HG02884 (cell line): ENCODE results near the gene THSD4.

Experiments
- ATAC-seq: cut with Tn5 transposase; IDR thresholded peaks from one replicate; pipeline ENCODE4 v1.9.1; 2021; ENCODE audit warnings: mild to moderate bottlenecking, moderate library complexity; ENCODE audit not compliant: unreplicated experiment

THSD4 gene

DNA sequence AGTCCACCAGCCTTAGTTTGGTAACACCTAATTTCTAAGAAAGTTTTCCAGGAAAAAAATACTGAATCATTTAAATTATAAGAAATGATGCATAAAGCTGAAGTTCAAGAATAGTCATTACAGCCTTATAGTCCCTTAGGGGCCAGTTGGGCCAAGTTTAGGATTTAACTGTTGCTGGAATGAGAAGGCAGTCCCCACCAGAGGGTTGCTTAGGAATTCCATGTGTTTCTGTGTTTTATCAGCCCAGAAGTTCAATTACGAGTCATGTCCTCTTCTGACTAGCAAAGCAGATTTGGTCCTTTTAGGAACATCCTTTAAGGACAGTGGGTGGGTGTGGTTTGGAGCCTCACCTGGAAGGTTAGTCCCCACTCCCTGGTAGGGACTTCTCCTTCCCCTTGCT lies 638.1 kb downstream of the THSD4 start:
- ATAC-seq, result no peak

DNA sequence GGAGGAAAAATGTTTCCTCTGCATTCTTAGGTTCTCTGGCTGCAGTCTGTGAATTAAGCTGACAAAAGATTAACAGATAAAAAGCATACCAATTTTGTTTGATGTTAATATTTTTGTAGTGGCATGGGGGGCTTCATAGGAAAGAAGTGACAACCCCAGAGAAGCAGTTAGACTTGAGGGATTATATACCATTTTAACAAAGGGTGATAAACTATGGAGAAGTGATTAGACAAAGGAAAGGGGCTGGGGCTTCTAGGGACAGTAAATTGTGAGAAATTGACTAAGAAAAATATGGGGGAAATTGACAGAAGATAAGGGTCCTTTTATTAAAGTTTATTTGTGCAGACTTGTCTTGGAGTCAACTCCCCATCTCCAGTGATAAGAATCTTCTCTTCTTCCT lies 639.4 kb downstream of the THSD4 start:
- ATAC-seq, result no peak

DNA sequence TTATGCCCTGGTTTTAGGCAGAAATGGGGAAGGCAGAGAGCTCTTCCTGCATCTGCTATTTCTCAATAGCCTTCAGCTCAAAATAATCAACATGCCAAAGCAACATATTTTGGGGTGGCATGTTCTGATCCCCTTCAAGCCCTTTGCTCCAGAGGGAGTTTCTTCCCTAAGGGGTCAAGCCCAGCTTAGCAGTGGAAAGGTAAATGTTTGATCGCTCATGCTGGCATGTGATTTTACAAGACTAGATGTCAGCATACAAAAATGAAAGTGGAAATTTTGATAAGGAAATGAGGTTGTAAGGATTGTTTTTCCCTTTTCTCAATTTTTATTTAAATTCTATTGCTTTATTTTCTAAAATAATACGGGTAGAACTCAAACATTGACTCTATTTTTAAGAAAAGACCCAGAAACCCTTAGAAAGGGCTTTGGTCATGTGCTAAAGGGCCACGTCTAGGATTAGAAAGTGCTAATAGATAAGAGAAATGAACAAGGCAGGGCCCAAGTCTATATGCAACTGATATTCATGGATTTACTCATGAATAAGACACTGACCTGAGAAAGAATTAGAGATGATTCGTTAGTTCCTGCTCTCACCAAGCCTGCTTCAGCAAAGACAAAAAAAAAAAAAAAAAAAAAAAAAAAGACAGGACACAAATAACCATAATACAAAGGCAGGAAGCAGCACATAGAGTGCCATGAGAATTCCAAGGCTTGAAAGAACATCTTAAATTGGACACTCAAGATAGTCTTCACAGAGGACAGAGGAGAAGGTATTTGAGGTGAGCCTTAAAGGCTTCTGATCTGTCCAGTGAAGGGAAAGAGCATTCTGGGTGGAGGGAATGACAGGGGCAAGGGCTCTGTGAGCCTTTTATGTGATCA lies 640.1 kb downstream of the THSD4 start:
- ATAC-seq, result no peak

DNA sequence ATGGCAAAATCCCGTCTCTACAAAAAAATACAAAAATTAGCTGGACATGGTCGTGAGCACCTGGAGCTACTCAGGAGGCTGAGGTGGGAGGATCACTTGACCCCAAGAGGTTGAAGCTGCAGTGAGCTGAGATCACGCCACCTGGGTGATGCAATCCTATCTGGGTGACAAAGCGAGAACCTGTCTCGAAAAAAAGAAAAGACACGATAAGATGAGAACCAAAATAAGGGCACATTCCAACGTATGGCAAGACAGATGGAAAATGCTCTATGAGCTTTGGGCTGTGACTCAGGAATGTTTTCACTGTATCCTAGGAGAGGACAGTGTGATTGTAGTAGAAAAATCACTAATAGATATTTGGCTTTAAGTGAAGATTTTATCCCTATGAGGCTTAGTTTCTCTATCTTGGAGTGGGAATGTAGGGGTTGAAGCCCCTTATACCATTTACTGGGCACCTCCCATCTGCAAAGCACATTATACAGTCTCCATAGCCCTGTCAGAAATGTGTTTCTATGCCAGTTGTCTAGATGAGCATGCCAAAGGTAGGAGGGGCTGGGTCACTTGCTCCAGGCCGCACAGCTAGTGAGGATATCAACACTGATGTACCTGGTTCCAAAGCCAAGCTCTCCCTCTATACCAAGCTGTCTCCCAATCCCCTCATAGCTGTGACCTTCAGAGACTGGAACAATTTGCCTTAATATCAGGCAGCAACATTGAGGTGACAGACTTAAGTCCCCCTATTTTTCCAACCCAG lies 641.5 kb downstream of the THSD4 start:
- no peak for ATAC-seq

DNA sequence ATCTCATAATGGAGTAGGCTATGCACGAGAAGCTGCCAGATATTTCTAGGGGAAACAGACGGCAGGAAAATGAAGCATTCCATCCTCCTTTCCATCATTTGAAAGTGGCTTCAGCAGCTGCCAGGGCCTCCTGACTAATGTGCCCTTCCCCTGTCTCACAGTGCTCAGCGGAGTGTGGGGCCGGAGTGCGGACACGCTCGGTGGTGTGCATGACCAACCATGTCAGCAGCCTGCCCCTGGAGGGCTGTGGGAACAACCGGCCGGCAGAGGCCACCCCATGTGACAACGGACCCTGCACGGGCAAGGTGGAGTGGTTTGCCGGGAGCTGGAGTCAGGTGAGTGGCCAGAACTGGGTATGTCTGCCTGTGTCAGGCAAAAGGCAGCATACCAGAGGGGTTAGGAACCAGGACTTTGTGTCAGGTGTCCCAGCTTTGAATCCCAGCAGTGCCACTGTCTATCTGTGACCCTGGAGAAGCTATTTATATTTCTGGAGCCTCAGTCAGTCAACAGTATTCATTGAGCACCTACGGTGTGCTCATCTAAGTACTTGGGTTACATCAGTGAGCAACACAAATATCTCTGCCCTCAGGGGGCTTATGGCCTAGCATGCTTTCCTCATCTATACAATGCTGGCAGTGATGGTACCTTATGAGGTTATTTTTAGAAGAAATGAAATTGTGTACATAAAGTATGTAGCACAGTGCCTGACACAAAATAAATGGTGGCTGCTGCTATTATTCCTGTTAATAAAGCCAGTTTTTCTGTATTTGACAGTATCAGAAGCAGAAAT lies 642.7 kb downstream of the THSD4 start:
- ATAC-seq, result no peak

DNA sequence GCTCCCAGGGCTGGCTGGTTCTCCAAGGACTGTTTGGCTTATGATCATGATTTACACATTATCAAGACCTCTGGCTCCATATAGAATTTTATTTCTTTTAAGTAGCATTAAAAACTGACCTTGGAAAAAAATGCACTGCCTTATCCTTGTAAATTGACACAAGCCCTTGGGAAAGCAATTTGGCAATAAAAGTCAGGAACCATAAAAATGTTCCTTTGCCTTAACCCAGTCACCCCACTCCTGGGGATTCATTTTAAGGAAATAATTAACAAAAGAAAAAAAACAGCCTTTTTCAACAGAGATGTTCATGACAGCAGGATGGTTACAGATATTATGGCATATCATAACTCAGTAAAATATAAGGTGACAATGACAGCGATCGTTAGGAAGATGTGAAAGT lies 643.4 kb downstream of the THSD4 start:
- ATAC-seq, result no peak

DNA sequence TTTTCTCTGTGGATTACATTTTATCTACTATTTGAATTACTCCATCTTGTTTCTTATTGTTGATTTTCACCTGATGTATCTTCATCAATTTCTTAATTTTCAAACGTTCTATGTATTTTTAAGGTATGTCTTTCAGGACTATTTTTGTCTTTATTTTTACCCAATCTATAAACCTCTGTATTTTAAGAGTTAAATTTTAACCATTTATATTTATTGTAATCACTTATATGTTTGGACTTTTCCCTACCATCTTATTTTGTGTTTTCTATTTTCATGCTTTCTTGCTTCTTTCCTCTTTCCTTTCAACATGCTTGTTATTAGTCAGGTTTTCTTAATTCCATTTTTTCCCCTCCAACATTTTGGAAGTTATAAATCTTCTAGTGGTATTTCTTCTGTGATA lies 645.6 kb downstream of the THSD4 start:
- no peak for ATAC-seq

DNA sequence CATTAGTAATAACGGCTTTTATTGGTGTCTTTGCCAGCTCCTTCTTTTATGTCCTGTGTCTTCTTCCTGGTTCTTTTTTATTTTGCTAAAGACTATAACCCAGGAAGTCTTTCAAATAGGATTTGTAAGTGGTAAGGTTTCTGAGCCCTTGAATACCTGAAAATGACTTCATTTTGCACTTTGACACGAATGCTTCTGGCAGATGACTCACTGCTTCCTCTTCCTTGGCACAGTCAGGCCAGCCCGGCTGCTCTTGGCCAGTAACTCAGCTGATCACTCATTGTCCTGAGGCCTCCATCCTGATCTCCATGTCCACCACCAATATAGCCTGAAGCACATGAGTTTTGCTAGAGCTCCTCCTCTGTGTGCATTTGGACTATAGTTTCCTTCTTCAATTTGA lies 646.4 kb downstream of the THSD4 start:
- ATAC-seq, result no peak

DNA sequence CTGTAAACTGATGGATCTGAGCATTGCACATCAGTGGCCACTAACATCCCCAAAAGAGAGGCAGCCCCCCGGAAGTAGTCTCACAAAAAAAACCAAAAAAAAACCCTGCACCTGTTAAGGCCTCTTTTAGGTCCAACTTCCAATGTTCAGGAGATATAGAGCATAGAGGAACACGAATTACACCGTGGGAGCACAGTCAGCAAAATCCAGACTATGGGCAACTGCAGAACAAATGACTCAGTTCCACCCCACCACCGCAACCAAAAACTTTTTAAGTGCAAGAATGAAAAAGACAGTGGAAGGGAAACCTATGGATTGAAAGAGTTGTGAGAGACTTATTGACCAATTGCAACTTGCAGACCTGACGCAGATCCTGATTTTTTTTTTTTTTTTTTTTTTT lies 652.9 kb downstream of the THSD4 start:
- no peak for ATAC-seq

DNA sequence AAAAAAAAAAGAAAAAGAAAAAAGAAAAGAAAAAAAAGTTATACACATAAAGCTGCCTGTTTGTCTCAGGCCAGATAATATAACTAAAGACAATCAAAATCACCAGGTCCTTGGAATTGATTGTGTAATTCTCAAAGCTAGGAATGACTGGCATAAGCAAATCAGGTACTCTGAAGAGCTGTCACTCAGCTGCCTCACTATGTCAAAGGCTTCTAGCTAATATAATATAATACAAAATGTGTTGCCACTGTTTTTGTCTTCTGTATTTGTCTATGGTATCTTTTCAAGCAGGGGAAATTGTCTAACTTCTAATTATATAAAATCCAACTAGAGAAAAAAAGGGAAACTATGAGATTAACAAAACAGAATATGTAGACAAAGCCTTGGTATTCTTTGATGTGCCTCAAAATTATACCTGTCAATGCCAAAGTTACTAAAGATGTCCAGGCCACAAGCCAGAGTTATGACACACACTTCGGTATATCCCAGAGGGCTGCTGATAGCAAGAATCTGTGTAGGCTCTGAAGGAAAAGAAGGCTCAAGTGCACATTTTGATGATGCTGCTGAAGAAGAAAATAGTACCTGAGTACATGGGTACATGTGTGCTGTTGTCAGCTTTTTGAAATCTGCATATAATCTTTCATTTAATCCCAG lies 658.1 kb downstream of the THSD4 start:
- ATAC-seq, result no peak

DNA sequence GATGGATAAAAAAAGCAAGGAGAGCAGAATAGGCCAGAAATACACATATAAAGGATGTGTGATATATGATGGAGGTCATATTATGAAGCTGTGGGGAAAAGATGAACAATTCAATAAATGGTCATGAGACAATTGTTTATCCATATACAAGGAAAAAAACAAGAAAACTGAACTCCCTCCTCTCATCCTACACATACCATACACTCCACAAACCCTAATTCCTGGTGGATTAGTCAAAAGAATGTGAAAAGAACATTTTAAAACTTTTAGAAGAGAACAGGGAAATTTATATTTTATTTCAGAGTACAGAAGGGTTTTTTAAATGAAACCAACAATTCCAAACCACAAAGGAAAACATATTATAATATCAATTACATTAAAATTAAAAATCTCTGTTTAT lies 660.6 kb downstream of the THSD4 start:
- no peak for ATAC-seq

DNA sequence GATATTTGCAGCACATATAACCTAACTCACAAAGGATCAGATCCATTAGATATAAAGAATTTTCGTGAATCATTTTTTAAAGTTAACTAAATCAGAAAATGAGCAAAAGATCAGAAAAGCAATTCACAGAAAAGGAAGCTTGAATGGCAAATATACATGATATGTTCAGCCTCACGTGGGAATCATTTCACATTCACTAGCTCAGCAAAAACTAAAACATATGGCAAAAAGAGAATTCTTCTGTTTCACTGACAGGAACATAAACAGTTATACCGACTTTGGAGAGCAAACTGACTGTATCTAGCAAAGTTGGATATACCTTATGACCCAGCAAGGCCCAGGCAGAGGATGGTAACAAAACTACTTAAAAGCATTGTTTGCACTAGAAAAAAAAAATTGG lies 661.0 kb downstream of the THSD4 start:
- no peak for ATAC-seq

DNA sequence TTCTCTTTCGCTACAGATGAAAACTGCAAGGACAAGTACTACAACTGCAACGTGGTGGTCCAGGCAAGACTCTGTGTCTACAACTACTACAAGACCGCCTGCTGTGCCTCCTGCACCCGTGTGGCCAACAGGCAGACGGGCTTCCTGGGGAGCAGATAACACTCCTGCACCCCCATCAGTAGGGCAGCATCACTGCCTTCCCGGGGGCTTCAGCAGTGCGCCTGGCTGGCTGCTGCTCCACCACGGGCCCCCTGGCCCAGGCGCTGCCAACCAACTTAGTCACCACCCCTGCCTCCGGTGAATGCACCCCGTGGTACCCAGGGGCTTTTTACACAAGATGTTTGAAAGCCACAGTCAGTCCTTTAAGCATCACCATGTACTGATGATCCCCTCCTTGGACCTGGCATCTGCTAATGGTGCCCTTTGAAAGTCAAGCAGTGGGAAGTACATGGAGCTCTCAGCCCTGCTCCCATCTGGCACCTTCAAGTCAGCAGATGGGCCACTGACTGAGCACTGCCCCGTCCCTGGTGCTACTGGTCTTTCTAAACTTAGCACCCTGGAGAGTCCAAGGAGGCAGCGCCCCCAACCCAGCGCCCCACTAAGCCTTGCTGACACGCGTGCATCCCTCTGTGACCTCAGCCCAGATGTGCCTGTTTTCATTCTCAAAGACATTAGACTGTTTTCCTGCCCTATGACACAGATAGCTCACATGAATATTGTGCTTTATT lies 662.1 kb downstream of the THSD4 start:
- no peak for ATAC-seq

DNA sequence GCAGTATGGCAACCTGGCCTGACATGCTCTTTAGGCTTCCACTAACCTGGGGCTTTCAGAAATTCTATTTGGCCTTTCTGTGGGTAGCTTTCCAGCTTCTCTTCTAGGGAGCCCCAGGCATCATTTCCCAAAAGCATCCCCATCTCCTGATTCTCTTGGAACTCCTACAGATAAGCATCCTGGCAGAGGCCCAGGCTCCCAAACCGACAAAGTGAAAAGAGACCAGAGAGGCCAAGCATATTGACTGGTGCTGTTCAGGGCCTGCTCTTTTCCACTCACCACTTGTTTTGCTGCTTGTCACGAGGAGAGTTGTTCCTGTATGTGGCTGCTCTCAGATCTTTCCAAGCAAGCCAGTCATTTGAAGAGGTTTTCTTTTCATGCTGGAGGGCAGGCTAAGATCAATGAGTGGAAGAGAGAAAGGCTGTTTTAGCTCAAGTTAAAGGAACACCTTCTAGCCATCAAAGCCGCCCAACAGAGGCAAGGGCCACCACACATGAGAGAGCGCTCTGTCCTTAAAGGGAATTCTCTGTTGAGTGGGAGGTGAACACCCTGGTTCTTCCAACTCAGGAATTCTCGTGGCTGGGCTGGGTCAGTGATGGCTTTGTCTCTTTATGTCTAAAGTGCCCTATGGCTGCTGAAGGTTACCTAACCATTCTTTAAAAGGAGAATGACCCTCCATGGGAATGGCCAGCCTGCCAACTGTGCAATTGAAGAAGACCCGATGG lies 664.0 kb downstream of the THSD4 start:
- no peak for ATAC-seq

DNA sequence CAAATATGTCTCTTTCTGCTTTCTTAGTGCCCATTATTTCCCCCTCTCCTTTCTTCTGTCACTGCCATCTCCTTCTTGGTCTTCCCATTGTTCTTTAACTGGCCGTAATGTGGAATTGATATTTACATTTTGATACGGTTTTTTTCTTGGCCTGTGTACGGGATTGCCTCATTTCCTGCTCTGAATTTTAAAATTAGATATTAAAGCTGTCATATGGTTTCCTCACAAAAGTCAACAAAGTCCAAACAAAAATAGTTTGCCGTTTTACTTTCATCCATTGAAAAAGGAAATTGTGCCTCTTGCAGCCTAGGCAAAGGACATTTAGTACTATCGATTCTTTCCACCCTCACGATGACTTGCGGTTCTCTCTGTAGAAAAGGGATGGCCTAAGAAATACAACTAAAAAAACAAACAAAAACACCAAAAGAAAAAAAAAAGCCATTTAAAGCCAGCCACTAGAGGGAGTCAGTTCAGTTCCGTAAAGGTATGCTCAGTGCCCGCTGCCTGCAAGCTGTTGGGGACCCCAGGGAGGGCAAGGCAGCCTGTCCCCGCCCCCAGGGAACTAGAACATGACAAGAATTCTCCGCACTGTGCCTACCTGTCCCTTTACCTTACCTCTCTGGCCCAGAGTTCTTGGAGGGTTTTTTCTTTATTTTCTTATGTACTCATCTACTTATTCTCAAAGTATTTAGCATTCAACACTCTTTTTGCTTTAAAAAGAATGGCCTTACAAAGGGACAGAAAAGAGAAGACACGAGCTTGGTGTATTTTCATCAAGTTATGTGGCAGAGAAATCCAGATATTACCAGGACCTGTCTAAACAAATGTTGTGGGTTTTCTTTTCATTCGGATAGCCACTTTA lies 665.1 kb downstream of the THSD4 start:
- ATAC-seq, result no peak

DNA sequence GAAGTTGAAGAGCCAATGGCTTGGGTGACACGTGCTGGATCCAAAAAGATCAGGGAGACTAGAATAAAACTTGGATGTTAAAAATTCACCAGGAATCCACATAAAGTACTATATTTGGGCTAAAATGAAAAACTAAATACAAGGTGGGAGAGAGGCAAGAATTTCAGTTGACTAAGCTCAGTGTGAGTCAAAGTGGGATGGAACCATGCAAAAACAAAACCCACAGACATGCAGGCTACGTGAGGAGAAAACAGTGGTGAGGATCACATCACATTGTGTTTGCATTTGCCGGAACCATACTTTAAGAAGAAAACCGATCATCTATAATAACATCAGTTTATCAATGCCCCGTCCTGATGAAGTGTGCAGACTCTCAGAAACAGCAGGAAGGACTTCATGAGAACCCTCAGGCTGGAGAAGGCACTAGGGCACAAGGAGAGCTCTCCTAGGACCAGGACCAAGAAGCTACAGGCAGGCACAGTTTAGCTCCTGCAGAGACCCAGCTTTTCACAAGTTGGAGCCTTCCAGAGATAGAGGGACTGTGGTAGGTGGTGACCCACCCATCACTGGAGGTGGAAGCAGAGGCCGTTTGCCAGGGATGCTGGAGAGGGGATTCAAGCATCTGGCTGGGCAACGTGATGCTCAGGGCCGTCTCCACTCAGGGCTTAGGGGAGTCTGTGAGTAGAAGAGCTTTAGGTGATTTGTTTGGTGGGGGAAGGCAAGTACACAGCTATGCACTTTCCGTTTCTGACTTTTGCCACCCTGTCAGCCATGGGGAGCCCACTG lies 666.1 kb downstream of the THSD4 start:
- peak; percentile 69 for ATAC-seq

DNA sequence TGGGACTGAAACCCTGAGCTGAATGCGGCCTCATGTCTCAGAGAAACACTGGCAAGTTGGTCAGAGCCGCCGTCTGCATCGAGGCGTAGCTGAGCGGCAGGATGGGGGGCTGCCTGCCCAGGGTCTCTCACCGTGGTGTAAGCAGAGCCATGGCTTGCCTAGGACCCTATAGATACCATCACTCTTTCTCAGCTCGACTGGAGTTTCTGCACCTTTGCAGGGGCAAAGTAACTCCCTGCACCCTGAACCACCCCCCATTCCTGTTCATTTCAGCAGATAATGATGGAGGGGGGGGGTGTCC lies 666.6 kb downstream of the THSD4 start:
- no peak for ATAC-seq
